CMK (cell line): ENCODE data around the gene SLC25A3.
A peak's percentile ranks its signal among the peaks of the same experiment; 100 is the strongest.
"Not testable (repeated sequence)": the region's sequence is repeated elsewhere in the genome, so short reads cannot be mapped to it uniquely, and the experiment has no call there.

Source experiments
- DNase-seq: peaks from one replicate; pipeline ENCODE4 v3.0.0-alpha.2; 2010; ENCODE audit warnings: low read depth

The SLC25A3 gene

GRCh38 chr12:98595243-98595988, 1.9 kb downstream of the SLC25A3 start:
- no peak for DNase-seq

- not testable (repeated sequence) for DNase-seq
These were observed 3.8 kb downstream of the SLC25A3 start for GRCh38 chr12:98597313-98597712.

- no peak for DNase-seq
These were observed 8.4 kb downstream of the SLC25A3 start for GRCh38 chr12:98601924-98602323.

- no peak for DNase-seq
These were observed 13.0 kb downstream of the SLC25A3 start for GRCh38 chr12:98606359-98606988.

GRCh38 chr12:98610596-98610995, 17.1 kb downstream of the SLC25A3 start:
- no peak for DNase-seq

GRCh38 chr12:98612696-98613334, 19.3 kb downstream of the SLC25A3 start:
- no peak for DNase-seq

GRCh38 chr12:98618952-98619351, 25.5 kb downstream of the SLC25A3 start:
- no peak for DNase-seq

GRCh38 chr12:98635657-98636323, 42.3 kb downstream of the SLC25A3 start:
- no peak for DNase-seq

- DNase-seq = no peak
These were observed 43.6 kb downstream of the SLC25A3 start for GRCh38 chr12:98637068-98637467.

- no peak for DNase-seq
These were observed 44.5 kb downstream of the SLC25A3 start for GRCh38 chr12:98638009-98638408.

- no peak for DNase-seq
These were observed 46.0 kb downstream of the SLC25A3 start for GRCh38 chr12:98639491-98639890.

- not testable (repeated sequence) for DNase-seq
These were observed 49.3 kb downstream of the SLC25A3 start for GRCh38 chr12:98642801-98643200.

- DNase-seq = no peak
These were observed 50.9 kb downstream of the SLC25A3 start for GRCh38 chr12:98644433-98644711.

GRCh38 chr12:98644712-98645571, 51.5 kb downstream of the SLC25A3 start, which contains the start of the genes APAF1 and IKBIP:
TSS of gene APAF1 (plus strand) at chr12:98645290. CDS start at chr12:98648360, 3,070 bp downstream.
TSS of gene IKBIP (minus strand) at chr12:98644788. CDS start at chr12:98644701, 87 bp downstream.
- peak; percentile 72 for DNase-seq

GRCh38 chr12:98645572-98646067, 52.1 kb downstream of the SLC25A3 start:
- DNase-seq = no peak

- no peak for DNase-seq
These were observed 53.0 kb downstream of the SLC25A3 start for GRCh38 chr12:98646294-98647090.

- no peak for DNase-seq
These were observed 57.8 kb downstream of the SLC25A3 start for GRCh38 chr12:98651328-98651727.

- DNase-seq = no peak
These were observed 60.5 kb downstream of the SLC25A3 start for GRCh38 chr12:98653866-98654493.
